HUES6 (cell line): ENCODE measurements around the gene TXNRD1.
A peak's percentile ranks its signal among the peaks of the same experiment; 100 is the strongest.
"Not testable (repeated sequence)": the region's sequence is repeated elsewhere in the genome, so short reads cannot be mapped to it uniquely, and the experiment has no call there.

ENCODE experiments used
- H3K27ac ChIP-seq: 2 replicates; pipeline ENCODE4 v1.7.0; 2013; ENCODE audit warnings: low read depth, mild to moderate bottlenecking, low read length, inconsistent platforms
- H3K27me3 ChIP-seq: 2 replicates; pipeline ENCODE4 v1.6.1; 2013; ENCODE audit warnings: low read length; ENCODE audit not compliant: control insufficient read depth, insufficient read depth
- H3K36me3 ChIP-seq: 2 replicates; pipeline ENCODE4 v1.6.1; 2013; ENCODE audit warnings: low read length; ENCODE audit not compliant: control insufficient read depth, insufficient read depth
- H3K4me1 ChIP-seq: 2 replicates; pipeline ENCODE4 v1.6.1; 2013; ENCODE audit warnings: low read length; ENCODE audit not compliant: control insufficient read depth, insufficient read depth
- H3K4me3 ChIP-seq: 2 replicates; pipeline ENCODE4 v1.5.1; 2013; ENCODE audit warnings: low read depth, low read length
- H3K9ac ChIP-seq: one replicate; pipeline ENCODE4 v1.6.1; 2013; ENCODE audit warnings: mild to moderate bottlenecking, low read length
- H3K9me3 ChIP-seq: 2 replicates; pipeline ENCODE4 v1.6.1; 2013; ENCODE audit warnings: low read depth, low read length; ENCODE audit not compliant: control insufficient read depth, insufficient read depth

Gene TXNRD1

DNA sequence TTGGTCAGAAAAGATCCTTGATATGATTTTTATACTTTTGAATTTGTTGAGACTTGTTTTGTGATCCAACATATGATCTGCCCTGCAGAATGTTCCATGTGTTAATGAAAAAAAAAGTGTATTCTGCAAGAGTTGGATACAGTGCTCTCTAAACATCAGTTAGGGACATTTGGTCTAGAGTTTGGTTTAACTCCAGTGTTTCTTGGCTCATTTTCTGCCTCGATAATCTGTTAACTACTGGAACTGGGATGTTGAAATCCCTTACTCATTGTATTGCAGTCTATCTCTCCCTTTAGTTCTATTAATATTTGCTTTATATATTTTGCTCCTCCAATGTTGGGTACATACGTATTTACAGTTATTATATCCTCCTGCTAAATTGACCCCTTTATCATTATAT lies 18.3 kb upstream of the TXNRD1 start:
- Histone ChIP-seq H3K9ac (no peak overlapping the region), H3K4me1 (no peaks in the 10 kb centered on the region), H3K27me3 (no peaks in the 10 kb centered on the region), H3K9me3 (peaks cover 12% of the 10 kb centered on the region), H3K27ac (no peak overlapping the region), H3K36me3 (no peaks in the 10 kb centered on the region), H3K4me3 (no peak overlapping the region)

DNA sequence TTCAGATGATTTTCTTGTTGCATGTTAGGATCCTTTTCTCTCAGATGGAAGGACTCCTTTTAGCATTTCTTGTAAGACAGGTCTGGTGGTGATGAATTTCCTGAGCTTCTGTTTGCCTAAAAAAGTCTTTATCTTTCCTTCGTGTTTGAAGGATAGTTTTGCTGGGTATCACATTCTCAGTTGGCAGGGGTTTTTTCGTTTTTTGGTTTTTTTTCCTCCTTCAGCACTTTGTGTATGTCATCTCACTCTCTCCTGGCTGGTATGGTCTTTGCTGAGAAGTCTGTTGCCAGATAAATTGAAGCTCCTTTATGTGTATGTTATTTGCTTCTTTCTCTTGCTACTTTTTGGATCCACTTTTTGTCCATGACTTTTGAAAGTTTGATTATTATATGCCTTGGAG lies 15.6 kb upstream of the TXNRD1 start:
- Histone ChIP-seq H3K36me3 (no peaks in the 10 kb centered on the region), H3K9me3 (peaks cover 12% of the 10 kb centered on the region)

DNA sequence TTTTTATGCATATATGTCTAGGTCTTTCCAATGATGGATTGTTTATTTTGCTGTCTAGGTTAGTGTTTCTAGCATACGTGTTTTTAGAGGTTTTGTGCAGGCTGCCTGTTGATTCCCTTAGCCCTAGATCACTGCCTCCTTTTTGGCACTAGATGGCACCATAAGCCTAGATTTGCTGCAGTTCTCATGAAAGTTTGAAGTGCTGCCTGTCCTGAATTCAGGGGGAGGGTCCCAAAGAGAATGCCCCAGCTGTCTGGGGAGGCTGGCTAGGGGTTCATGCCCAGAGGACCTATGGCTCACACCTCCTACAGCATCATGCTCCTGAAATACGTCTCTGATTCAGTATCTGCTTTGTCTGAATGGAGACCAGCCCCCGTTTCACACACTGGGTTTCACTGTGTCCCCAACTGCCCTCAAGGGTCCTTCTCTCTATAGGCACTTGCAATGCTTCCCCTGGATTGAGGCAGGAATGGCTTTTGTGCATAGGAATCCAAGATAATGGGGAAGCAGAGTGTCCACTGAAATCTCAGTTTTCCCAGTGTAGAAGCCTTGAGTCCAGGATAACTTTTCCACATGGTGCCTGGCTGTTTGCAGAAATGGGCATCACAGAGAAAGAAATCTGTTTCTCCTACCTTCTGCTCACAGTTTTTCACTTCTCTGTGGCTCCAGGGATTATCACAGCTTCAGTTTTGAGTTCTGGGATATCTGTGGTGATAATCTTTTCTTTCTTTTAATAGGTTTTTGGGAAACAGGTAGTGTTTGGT lies 14.2 kb upstream of the TXNRD1 start:
- H3K27ac ChIP-seq: no peak overlapping the region
- H3K9me3 ChIP-seq: peaks cover 12% of the 10 kb centered on the region
- no peaks in the 10 kb centered on the region for H3K36me3 ChIP-seq
- no peaks in the 10 kb centered on the region for H3K4me1 ChIP-seq
- H3K4me3 ChIP-seq: no peak overlapping the region
- no peak overlapping the region for H3K9ac ChIP-seq
- no peaks in the 10 kb centered on the region for H3K27me3 ChIP-seq

More for the DNA sequence above, 15.6 kb upstream of the TXNRD1 start:
- no peak overlapping the region for H3K4me3 ChIP-seq
- H3K9ac ChIP-seq: no peak overlapping the region
- H3K4me1 ChIP-seq: no peaks in the 10 kb centered on the region
- no peaks in the 10 kb centered on the region for H3K27me3 ChIP-seq
- H3K27ac ChIP-seq: no peak overlapping the region

DNA sequence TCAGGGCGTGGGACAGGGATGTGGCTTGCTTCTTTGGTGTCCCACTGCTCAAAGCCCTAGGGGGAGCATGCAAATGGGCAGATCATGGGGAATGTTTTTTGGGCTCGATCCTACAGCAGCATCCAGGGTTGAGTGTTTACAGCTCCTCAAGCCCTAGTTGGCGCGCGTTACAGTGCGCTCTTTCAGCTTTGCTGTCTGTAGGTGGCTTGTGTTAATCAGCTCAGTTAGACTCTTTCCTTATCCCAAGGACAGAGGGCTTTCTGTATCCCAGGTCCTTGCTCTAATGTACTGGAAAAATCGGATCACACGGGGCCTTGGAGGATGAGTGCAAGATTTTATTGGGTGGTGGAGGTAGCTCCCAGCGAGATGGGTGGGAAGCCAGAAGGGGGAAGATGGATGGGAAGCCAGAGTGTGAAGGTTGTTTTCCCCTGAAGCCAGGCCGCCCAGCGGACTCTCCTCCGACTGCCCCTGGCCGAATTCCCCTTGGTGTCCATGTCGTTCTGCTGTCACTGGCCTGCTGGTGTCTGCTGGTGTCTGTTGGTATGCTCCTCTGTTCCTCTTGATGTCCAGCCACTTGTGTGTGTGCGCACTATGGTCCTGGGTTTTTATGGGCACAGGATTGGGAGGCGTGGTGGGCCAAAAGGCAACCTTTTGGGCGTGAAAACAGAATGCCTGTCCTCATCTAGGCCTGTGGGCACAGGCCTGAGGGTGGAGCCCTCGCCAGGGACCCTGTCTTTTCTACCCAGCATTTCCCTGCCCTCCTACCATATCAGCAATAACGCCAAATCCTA lies 10.7 kb upstream of the TXNRD1 start:
- Histone ChIP-seq H3K27ac (no peak overlapping the region), H3K9ac (no peak overlapping the region), H3K27me3 (no peaks in the 10 kb centered on the region), H3K36me3 (no peaks in the 10 kb centered on the region), H3K4me1 (no peaks in the 10 kb centered on the region), H3K9me3 (peaks cover 6% of the 10 kb centered on the region), H3K4me3 (no peak overlapping the region)

DNA sequence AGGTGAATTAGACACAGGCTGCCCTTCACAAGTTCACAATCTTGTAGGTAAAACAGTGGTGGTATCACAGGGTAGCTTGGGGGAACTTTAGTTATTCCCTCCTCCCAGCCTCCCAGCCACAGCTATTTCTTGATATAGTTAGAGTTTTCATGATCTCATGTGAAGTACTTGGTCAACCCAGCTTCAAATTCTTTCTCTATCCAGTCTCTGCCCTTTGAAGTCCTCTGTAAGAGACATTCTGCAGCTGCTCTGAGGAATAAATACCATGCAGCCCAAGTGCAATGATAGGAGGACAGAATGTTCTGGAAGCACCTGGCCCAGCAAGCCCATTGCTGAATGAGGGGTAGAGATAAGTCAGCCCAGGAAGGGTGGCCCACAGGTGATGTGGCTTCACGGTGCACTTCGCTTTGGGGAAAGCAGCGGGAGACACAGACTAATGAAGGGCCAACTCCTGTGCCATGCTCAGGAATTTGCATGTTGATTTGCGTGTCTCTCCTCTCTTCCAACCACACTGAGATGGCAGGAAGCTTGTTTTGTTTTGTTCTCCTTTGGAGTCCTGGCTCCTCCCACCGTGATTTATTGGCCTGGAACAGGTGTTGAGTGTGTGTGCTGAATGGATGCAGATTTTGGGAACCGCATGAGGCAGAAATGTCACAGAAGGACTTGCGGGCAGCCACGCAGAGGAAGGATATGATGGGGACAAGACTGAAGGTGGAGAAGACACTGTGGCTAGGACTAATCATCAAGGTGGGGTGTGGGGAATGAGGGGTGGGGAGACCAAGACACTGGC lies 8.0 kb upstream of the TXNRD1 start:
- H3K4me1 ChIP-seq: no peaks in the 10 kb centered on the region
- no peaks in the 10 kb centered on the region for H3K9me3 ChIP-seq
- H3K4me3 ChIP-seq: no peak overlapping the region
- no peaks in the 10 kb centered on the region for H3K36me3 ChIP-seq
- H3K27ac ChIP-seq: no peak overlapping the region
- no peaks in the 10 kb centered on the region for H3K27me3 ChIP-seq
- no peak overlapping the region for H3K9ac ChIP-seq

DNA sequence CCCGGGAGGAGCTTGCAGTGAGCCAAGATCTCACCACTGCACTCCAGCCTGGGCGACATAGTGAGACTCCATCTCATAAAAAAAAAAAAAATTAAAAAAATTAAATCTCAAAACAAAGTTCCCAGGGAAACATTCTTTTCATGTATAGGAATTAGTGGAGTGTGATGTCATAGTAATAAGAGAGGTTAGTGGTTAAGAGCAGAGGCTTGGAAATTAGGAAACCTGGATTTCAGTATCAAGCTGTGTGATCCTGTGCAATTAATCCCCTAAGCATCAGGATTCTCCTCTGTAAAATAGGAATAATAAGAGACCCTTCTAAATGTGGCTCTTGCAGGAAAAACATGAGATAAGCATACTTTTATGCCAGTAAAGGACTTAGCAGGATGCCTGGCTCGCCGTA lies 3.1 kb upstream of the TXNRD1 start:
- Histone ChIP-seq H3K4me3 (no peak overlapping the region), H3K9me3 (no peaks in the 10 kb centered on the region), H3K36me3 (no peaks in the 10 kb centered on the region), H3K4me1 (no peaks in the 10 kb centered on the region), H3K27ac (no peak overlapping the region), H3K27me3 (peaks cover 15% of the 10 kb centered on the region), H3K9ac (no peak overlapping the region)

DNA sequence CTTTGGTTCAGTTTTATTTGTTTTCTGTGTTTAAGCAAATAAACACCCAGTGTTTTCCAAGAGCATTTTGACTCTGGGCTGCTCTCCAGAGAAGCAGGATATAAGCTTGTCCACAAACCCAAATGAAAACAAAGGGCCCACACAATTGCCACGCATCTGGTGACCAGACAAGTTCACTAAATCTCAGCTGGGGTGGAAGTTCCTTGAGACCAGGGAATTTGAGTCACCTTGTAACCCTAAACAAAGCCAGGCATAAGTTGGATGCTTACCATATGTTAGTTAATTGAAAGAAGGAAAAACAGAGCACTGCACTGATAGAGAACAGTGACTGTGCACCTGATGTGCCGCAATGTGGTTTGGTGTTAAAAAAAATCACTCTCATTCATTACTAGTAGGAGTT lies 1.6 kb upstream of the TXNRD1 start:
- H3K27me3 ChIP-seq: peaks cover 15% of the 10 kb centered on the region
- H3K9ac ChIP-seq: no peak overlapping the region
- no peak overlapping the region for H3K4me3 ChIP-seq
- no peaks in the 10 kb centered on the region for H3K36me3 ChIP-seq
- no peaks in the 10 kb centered on the region for H3K9me3 ChIP-seq
- H3K27ac ChIP-seq: no peak overlapping the region
- no peaks in the 10 kb centered on the region for H3K4me1 ChIP-seq

DNA sequence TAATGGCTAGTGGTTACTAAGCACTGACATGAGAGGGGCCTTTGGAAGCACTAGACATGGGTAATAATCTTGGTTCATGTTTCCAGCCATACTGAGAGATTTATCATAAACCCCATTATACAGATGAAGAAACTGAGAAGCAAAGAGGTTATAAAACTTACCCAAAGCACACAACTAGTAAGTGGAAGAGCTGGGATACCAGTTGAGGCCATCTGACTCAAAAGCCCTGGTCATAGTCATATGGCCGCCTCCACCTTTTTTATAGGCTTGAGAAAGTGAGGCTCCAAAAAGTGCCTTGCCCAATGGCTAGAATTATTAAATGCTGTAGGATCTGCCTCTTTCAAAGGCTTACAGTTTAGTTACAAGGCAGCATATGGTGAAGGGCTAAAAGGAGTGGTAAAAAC lies 944 bp downstream of the TXNRD1 start:
- no peak overlapping the region for H3K9ac ChIP-seq
- H3K27ac ChIP-seq: no peak overlapping the region
- no peaks in the 10 kb centered on the region; the same call in 1 of the 2 replicates for H3K4me1 ChIP-seq
- peaks cover 15% of the 10 kb centered on the region for H3K27me3 ChIP-seq
- H3K36me3 ChIP-seq: no peaks in the 10 kb centered on the region
- no peaks in the 10 kb centered on the region for H3K9me3 ChIP-seq
- H3K4me3 ChIP-seq: peak overlapping the region; percentile 72

DNA sequence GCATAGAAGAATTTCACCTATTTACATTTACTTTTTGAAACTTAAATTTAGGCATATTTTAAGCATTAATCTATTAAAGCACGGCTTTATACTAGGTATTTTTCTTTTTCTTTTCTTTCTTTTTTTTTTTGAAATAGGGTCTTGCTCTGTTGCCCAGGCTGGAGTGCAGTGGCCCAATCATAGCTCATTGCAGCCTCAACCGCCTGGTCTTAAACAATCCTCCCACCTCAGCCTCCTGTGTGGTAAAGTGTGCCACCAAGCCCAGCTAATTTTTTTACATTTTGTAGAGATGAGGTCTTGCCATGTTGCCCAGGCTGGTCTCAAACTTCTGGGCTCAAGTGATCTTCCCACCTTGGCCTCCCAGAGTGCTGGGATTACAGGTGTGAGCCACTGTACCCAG lies 2.9 kb downstream of the TXNRD1 start:
- not testable (repeated sequence) for H3K4me1 ChIP-seq, H3K27ac ChIP-seq, H3K36me3 ChIP-seq, H3K9ac ChIP-seq, H3K9me3 ChIP-seq, H3K4me3 ChIP-seq
- H3K27me3 ChIP-seq: peaks cover 15% of the 10 kb centered on the region

DNA sequence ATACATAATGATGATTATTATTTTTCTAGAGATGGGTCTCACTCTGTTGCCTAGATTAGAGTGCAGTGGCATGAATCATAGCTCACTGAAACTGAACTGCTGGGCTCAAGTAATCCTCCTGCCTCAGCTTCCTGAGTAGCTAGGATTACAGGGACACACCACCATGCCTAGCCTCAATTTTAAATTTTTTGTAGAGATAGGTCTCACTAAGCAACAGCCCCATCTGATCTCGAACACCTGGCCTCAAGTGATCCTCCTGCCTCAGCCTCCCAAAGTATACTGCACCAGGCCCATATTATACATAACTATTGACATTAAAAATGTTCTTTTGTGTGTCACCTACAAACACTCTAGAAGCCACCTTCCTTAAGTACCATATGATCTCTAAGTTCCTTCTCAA lies 3.4 kb downstream of the TXNRD1 start:
- H3K9me3 ChIP-seq: no peaks in the 10 kb centered on the region
- H3K36me3 ChIP-seq: no peaks in the 10 kb centered on the region
- no peak overlapping the region for H3K27ac ChIP-seq
- no peak overlapping the region for H3K9ac ChIP-seq
- H3K4me1 ChIP-seq: peaks cover 3% of the 10 kb centered on the region; the same call in 1 of the 2 replicates
- H3K4me3 ChIP-seq: no peak overlapping the region
- peaks cover 15% of the 10 kb centered on the region for H3K27me3 ChIP-seq
